IPS-18c (cell line): ENCODE results near the gene RTKN2.

ENCODE experiments used
- H3K4me3 ChIP-seq: 2 replicates; pipeline ENCODE4 v1.7.0; 2013; ENCODE audit warnings: low read depth, mild to moderate bottlenecking, low read length, moderate library complexity; ENCODE audit not compliant: insufficient read depth
- H3K9me3 ChIP-seq: one replicate; pipeline ENCODE4 v1.6.1; 2013; ENCODE audit warnings: mild to moderate bottlenecking, low read length, moderate library complexity; ENCODE audit not compliant: control insufficient read depth, insufficient read depth

Gene RTKN2

GRCh38 chr10:62165803-62166202 lies 102.8 kb downstream of the RTKN2 start:
- Histone ChIP-seq H3K4me3 (no peak overlapping the region), H3K9me3 (no peaks in the 10 kb centered on the region)

GRCh38 chr10:62163024-62163423 lies 105.6 kb downstream of the RTKN2 start:
- H3K9me3 ChIP-seq: no peaks in the 10 kb centered on the region
- H3K4me3 ChIP-seq: no peak overlapping the region

GRCh38 chr10:62162261-62162981 lies 106.2 kb downstream of the RTKN2 start:
- no peak overlapping the region for H3K4me3 ChIP-seq
- no peaks in the 10 kb centered on the region for H3K9me3 ChIP-seq

- no peaks in the 10 kb centered on the region for H3K9me3 ChIP-seq
- H3K4me3 ChIP-seq: no peak overlapping the region
Observed at GRCh38 chr10:62159351-62159750, 109.3 kb downstream of the RTKN2 start.

- Histone ChIP-seq H3K4me3 (no peak overlapping the region), H3K9me3 (no peaks in the 10 kb centered on the region)
Observed at GRCh38 chr10:62157601-62158000, 111.0 kb downstream of the RTKN2 start.

GRCh38 chr10:62155054-62155680 lies 113.5 kb downstream of the RTKN2 start:
- Histone ChIP-seq H3K9me3 (no peaks in the 10 kb centered on the region), H3K4me3 (no peak overlapping the region)

GRCh38 chr10:62154231-62154630 lies 114.4 kb downstream of the RTKN2 start:
- H3K9me3 ChIP-seq: no peaks in the 10 kb centered on the region
- H3K4me3 ChIP-seq: no peak overlapping the region

GRCh38 chr10:62153191-62153590 lies 115.5 kb downstream of the RTKN2 start:
- H3K4me3 ChIP-seq: no peak overlapping the region
- no peaks in the 10 kb centered on the region for H3K9me3 ChIP-seq

- Histone ChIP-seq H3K4me3 (no peak overlapping the region), H3K9me3 (no peaks in the 10 kb centered on the region)
Observed at GRCh38 chr10:62149621-62150020, 119.0 kb downstream of the RTKN2 start.

- no peaks in the 10 kb centered on the region for H3K9me3 ChIP-seq
- no peak overlapping the region for H3K4me3 ChIP-seq
Observed at GRCh38 chr10:62148155-62148554, 120.5 kb downstream of the RTKN2 start.

- no peaks in the 10 kb centered on the region for H3K9me3 ChIP-seq
Observed at GRCh38 chr10:62147425-62147824, 121.2 kb downstream of the RTKN2 start.

GRCh38 chr10:62136931-62137330 lies 131.7 kb downstream of the RTKN2 start:
- peaks cover 4% of the 10 kb centered on the region for H3K9me3 ChIP-seq
- H3K4me3 ChIP-seq: no peak overlapping the region

More at GRCh38 chr10:62147425-62147824, 121.2 kb downstream of the RTKN2 start:
- H3K4me3 ChIP-seq: no peak overlapping the region

- Histone ChIP-seq H3K4me3 (no peak overlapping the region), H3K9me3 (peaks cover 2% of the 10 kb centered on the region)
Observed at GRCh38 chr10:62133618-62134017, 135.0 kb downstream of the RTKN2 start.
